Neural cell (in vitro differentiated cells): Measurements from ENCODE around the gene MKRN2. TPM values are rescaled to one million over a fixed set of nuclear protein-coding genes. Genes with fewer than 3 reads are reported as not detected.

ENCODE experiments used
- H2AFZ ChIP-seq: fragments of 200-600, 300-800 bp; sonication (generic), shearing (Covaris generic); 2 replicates; pipeline ENCODE4 v1.6.0; 2014; ENCODE audit warnings: low read depth, mild to moderate bottlenecking, antibody characterized with exemption, low read length, moderate library complexity
- H3F3A ChIP-seq: fragments of 200-600 bp; shearing (Covaris generic); 2 replicates; pipeline ENCODE4 v1.6.1; 2016; ENCODE audit warnings: mild to moderate bottlenecking, moderate library complexity, mixed read lengths, antibody characterized with exemption, low read length; ENCODE audit not compliant: insufficient read depth, poor library complexity, severe bottlenecking
- H3K27ac ChIP-seq: fragments of 200-600, 300-800 bp; sonication (generic), shearing (Covaris generic); 2 replicates; pipeline ENCODE4 v1.5.1; 2014; ENCODE audit warnings: mild to moderate bottlenecking, low read length, moderate library complexity
- H3K27me3 ChIP-seq: fragments of 300-800, 200-600 bp; sonication (generic), shearing (Covaris generic); 2 replicates; pipeline ENCODE4 v1.6.0; 2014; ENCODE audit warnings: mild to moderate bottlenecking, low read depth, low read length, moderate library complexity; ENCODE audit not compliant: insufficient read depth
- H3K36me3 ChIP-seq: fragments of 300-800, 200-600 bp; sonication (generic), shearing (Covaris generic); 2 replicates; pipeline ENCODE4 v1.5.1; 2014; ENCODE audit warnings: mild to moderate bottlenecking, antibody characterized with exemption, low read length, moderate library complexity; ENCODE audit not compliant: insufficient read depth
- H3K4me2 ChIP-seq: fragments of 300-800, 200-600 bp; sonication (generic), shearing (Covaris generic); 2 replicates; pipeline ENCODE4 v1.6.0; 2014; ENCODE audit warnings: mild to moderate bottlenecking, low read length
- H3K4me3 ChIP-seq: fragments of 300-800, 200-600 bp; sonication (generic), shearing (Covaris generic); 2 replicates; pipeline ENCODE4 v1.5.1; 2014; ENCODE audit warnings: mild to moderate bottlenecking, low read length, moderate library complexity
- H3K79me2 ChIP-seq: fragments of 200-600 bp; shearing (Covaris generic); replicated peaks from 2 replicates; pipeline ENCODE4 v1.6.0; 2014; ENCODE audit warnings: mild to moderate bottlenecking, low read length, moderate library complexity; ENCODE audit not compliant: insufficient read depth
- H3K9ac ChIP-seq: fragments of 300-800, 200-600 bp; sonication (generic), shearing (Covaris generic); 2 replicates; pipeline ENCODE4 v1.6.1; 2016; ENCODE audit warnings: mild to moderate bottlenecking, low read length, mixed read lengths
- H3K9me2 ChIP-seq: fragments of 200-600 bp; shearing (Covaris generic); 2 replicates; pipeline ENCODE4 v1.6.1; 2016; ENCODE audit warnings: mild to moderate bottlenecking, low read length, mixed read lengths; ENCODE audit not compliant: insufficient read depth
- H3K9me3 ChIP-seq: fragments of 200-600, 300-800 bp; sonication (generic), shearing (Covaris generic); 2 replicates; pipeline ENCODE4 v1.6.1; 2016; ENCODE audit warnings: mild to moderate bottlenecking, mixed run types, low read length, moderate library complexity, mixed read lengths
- H4K20me1 ChIP-seq: fragments of 200-600 bp; shearing (Covaris generic); 2 replicates; pipeline ENCODE4 v1.6.1; 2016; ENCODE audit warnings: mild to moderate bottlenecking, mixed run types; ENCODE audit not compliant: insufficient read depth
- CTCF ChIP-seq: fragments of 450-650 bp; IDR thresholded peaks from 2 replicates; pipeline ENCODE4 v1.5.1; 2014; ENCODE audit warnings: antibody characterized with exemption, mild to moderate bottlenecking, moderate library complexity; ENCODE audit not compliant: poor library complexity, severe bottlenecking
- EP300 ChIP-seq: fragments of 450-650 bp; conservative IDR thresholded peaks from 2 replicates; pipeline ENCODE4 v1.6.1; 2014; ENCODE audit warnings: antibody characterized with exemption, mild to moderate bottlenecking, moderate library complexity; ENCODE audit not compliant: poor library complexity, severe bottlenecking
- EZH2 ChIP-seq: fragments of 200-600, 300-800 bp; shearing (Covaris generic), sonication (generic); IDR thresholded peaks from 2 replicates; pipeline ENCODE4 v1.6.1; 2014; ENCODE audit warnings: antibody characterized with exemption, low read length, borderline replicate concordance, mild to moderate bottlenecking; ENCODE audit not compliant: insufficient read depth, poor library complexity, severe bottlenecking
- MXI1 ChIP-seq: fragments of 450-650 bp; conservative IDR thresholded peaks from 2 replicates; pipeline ENCODE4 v1.6.1; 2014; ENCODE audit warnings: antibody characterized with exemption, mild to moderate bottlenecking; ENCODE audit not compliant: poor library complexity, severe bottlenecking
- POLR2AphosphoS5 ChIP-seq: IDR thresholded peaks from 2 replicates; pipeline ENCODE4 v1.6.1; 2012
- RAD21 ChIP-seq: fragments of 450-650 bp; conservative IDR thresholded peaks from 2 replicates; pipeline ENCODE4 v1.6.1; 2014; ENCODE audit warnings: antibody characterized with exemption, mild to moderate bottlenecking, moderate library complexity
- REST ChIP-seq: IDR thresholded peaks from 2 replicates; pipeline ENCODE4 v1.6.1; 2012; ENCODE audit warnings: borderline replicate concordance
- SMC3 ChIP-seq: fragments of 450-650 bp; conservative IDR thresholded peaks from 2 replicates; pipeline ENCODE4 v1.6.1; 2014; ENCODE audit warnings: antibody characterized with exemption, mild to moderate bottlenecking, moderate library complexity; ENCODE audit not compliant: poor library complexity
- TAF1 ChIP-seq: IDR thresholded peaks from 2 replicates; pipeline ENCODE4 v1.6.1; 2012; ENCODE audit warnings: low read depth
- polyA plus RNA-seq: library from polyadenylated mRNA; depleted of rRNA; stranded (reverse); fragments of >200 nt; gene quantifications from 2 replicates; pipeline ENCODE4 v1.2.3, GENCODE V29; 2014

MKRN2 gene
- polyA plus RNA-seq, 1 donor from 2014 or later, result 47.6 TPM

DNA sequence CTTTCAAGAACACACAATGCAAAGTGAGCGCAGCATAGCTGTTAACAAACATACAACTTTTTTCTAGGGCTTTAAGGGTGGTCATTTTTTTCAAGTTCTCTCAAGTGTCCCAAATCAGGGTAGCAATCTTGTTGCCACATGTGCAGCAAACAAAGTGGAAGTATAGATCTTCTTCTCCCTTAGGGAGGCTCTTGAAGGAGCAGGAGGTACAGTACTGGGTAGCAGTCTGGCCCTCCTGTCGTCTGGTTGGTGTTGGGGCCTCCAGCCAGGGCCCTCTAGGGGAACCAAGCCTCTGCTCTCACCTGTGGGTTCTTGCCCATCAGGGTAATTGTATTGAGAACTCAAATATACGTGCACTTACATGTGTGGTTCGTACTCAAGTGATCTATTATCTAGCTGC is 25.8 kb downstream of the MKRN2 start:
- no peak overlapping the region for H3K4me3 ChIP-seq
- H2AFZ ChIP-seq, result no peak overlapping the region
- H3K27me3 ChIP-seq, result no peaks in the 10 kb centered on the region
- H4K20me1 ChIP-seq, result no peaks in the 10 kb centered on the region
- peaks cover 16% of the 10 kb centered on the region for H3K36me3 ChIP-seq
- no peaks in the 10 kb centered on the region for H3F3A ChIP-seq
- H3K9ac ChIP-seq, result no peak overlapping the region
- TF ChIP-seq TAF1 (no peak), EZH2 (no peak), REST (no peak), SMC3 (no peak), POLR2AphosphoS5 (no peak), EP300 (no peak), RAD21 (no peak), CTCF (no peak), MXI1 (no peak)
- H3K9me3 ChIP-seq, result no peaks in the 10 kb centered on the region
- no peak overlapping the region for H3K4me2 ChIP-seq
- no peaks in the 10 kb centered on the region for H3K79me2 ChIP-seq
- H3K27ac ChIP-seq, result no peak overlapping the region
- H3K9me2 ChIP-seq, result no peaks in the 10 kb centered on the region

- no peak overlapping the region for H2AFZ ChIP-seq
- TF ChIP-seq EZH2, result no peak
- TF ChIP-seq REST, result no peak
- no peak for TF ChIP-seq POLR2AphosphoS5
- no peak for TF ChIP-seq EP300
- no peak for TF ChIP-seq MXI1
- TF ChIP-seq SMC3, result no peak
- TF ChIP-seq CTCF, result no peak
- no peak for TF ChIP-seq TAF1
- TF ChIP-seq RAD21, result no peak
- no peaks in the 10 kb centered on the region for H3K27me3 ChIP-seq
- no peaks in the 10 kb centered on the region for H3F3A ChIP-seq
- H3K27ac ChIP-seq, result no peak overlapping the region
- H3K4me3 ChIP-seq, result no peak overlapping the region
- peaks cover 20% of the 10 kb centered on the region for H3K36me3 ChIP-seq
- H4K20me1 ChIP-seq, result no peaks in the 10 kb centered on the region
- no peak overlapping the region for H3K4me2 ChIP-seq
- H3K9ac ChIP-seq, result no peak overlapping the region
- H3K79me2 ChIP-seq, result no peaks in the 10 kb centered on the region
- no peaks in the 10 kb centered on the region for H3K9me2 ChIP-seq
- no peaks in the 10 kb centered on the region for H3K9me3 ChIP-seq
Observed at GRCh38 chr3:12583280-12583679, 26.4 kb downstream of the MKRN2 start.
